H9 (cell line): ENCODE data around the gene CACNA2D3. TPM values are rescaled to one million over a fixed set of nuclear protein-coding genes. Genes with fewer than 3 reads are reported as not detected.

Experiments
- DNase-seq: peaks from one replicate; pipeline ENCODE4 v3.0.0-alpha.2; 2017
- H2AFZ ChIP-seq: one replicate; pipeline ENCODE4 v1.6.1; 2013; ENCODE audit warnings: mild to moderate bottlenecking, low read length, control low read depth, moderate library complexity
- H2AK5ac ChIP-seq: 2 replicates; pipeline ENCODE4 v1.6.1; 2013; ENCODE audit warnings: low read length, control low read depth, mixed read lengths; ENCODE audit not compliant: insufficient read length
- H2BK120ac ChIP-seq: one replicate; pipeline ENCODE4 v1.6.1; 2013; ENCODE audit warnings: low read depth, mild to moderate bottlenecking, low read length, control low read depth, inconsistent platforms; ENCODE audit not compliant: poor library complexity, severe bottlenecking
- H2BK12ac ChIP-seq: 2 replicates; pipeline ENCODE4 v1.6.1; 2013; ENCODE audit warnings: low read length, control low read depth, mixed read lengths, low read depth; ENCODE audit not compliant: insufficient read length
- H2BK15ac ChIP-seq: 2 replicates; pipeline ENCODE4 v1.6.1; 2013; ENCODE audit warnings: low read depth, low read length, control low read depth
- H2BK20ac ChIP-seq: one replicate; pipeline ENCODE4 v1.6.1; 2013; ENCODE audit warnings: low read depth, mild to moderate bottlenecking, low read length, control low read depth, inconsistent platforms; ENCODE audit not compliant: poor library complexity, severe bottlenecking
- H2BK5ac ChIP-seq: 2 replicates; pipeline ENCODE4 v1.6.1; 2013; ENCODE audit warnings: low read length, control low read depth, mixed read lengths; ENCODE audit not compliant: insufficient read length
- H3K14ac ChIP-seq: 2 replicates; pipeline ENCODE4 v1.6.1; 2013; ENCODE audit warnings: low read length, control low read depth; ENCODE audit not compliant: insufficient read depth
- H3K18ac ChIP-seq: 2 replicates; pipeline ENCODE4 v1.6.1; 2013; ENCODE audit warnings: low read depth, mild to moderate bottlenecking, mixed read lengths, low read length, control low read depth; ENCODE audit not compliant: insufficient read length
- H3K23ac ChIP-seq: 2 replicates; pipeline ENCODE4 v1.6.1; 2013; ENCODE audit warnings: low read length, control low read depth, mixed read lengths, low read depth; ENCODE audit not compliant: insufficient read length
- H3K23me2 ChIP-seq: 2 replicates; pipeline ENCODE4 v1.6.1; 2013; ENCODE audit warnings: low read depth, mild to moderate bottlenecking, mixed read lengths, low read length, control low read depth; ENCODE audit not compliant: insufficient read length, poor library complexity, severe bottlenecking
- H3K27ac ChIP-seq: 2 replicates; pipeline ENCODE4 v1.5.1; 2013; ENCODE audit warnings: low read length, control low read depth, mixed read lengths, low read depth; ENCODE audit not compliant: insufficient read length
- H3K27me3 ChIP-seq: 2 replicates; pipeline ENCODE4 v1.6.1; 2013; ENCODE audit warnings: low read length, control low read depth, inconsistent platforms; ENCODE audit not compliant: insufficient read depth
- H3K4ac ChIP-seq: 2 replicates; pipeline ENCODE4 v1.6.1; 2013; ENCODE audit warnings: low read depth, mild to moderate bottlenecking, control low read depth, inconsistent platforms, low read length, moderate library complexity
- H3K4me1 ChIP-seq: 2 replicates; pipeline ENCODE4 v1.6.1; 2013; ENCODE audit warnings: low read length, control low read depth, inconsistent platforms; ENCODE audit not compliant: insufficient read depth
- H3K4me2 ChIP-seq: 2 replicates; pipeline ENCODE4 v1.6.1; 2013; ENCODE audit warnings: low read length, control low read depth, mixed read lengths; ENCODE audit not compliant: insufficient read length, insufficient read depth
- H3K56ac ChIP-seq: 2 replicates; pipeline ENCODE4 v1.6.1; 2013; ENCODE audit warnings: low read depth, mild to moderate bottlenecking, mixed read lengths, low read length, control low read depth; ENCODE audit not compliant: insufficient read length
- H3K79me1 ChIP-seq: 2 replicates; pipeline ENCODE4 v1.6.1; 2013; ENCODE audit warnings: low read depth, mild to moderate bottlenecking, moderate library complexity, low read length, control low read depth, inconsistent platforms; ENCODE audit not compliant: insufficient read depth, poor library complexity, severe bottlenecking
- H3K79me2 ChIP-seq: 2 replicates; pipeline ENCODE4 v1.6.1; 2013; ENCODE audit warnings: low read length, control low read depth, inconsistent platforms; ENCODE audit not compliant: insufficient read depth
- H3K9ac ChIP-seq: 2 replicates; pipeline ENCODE4 v1.6.1; 2013; ENCODE audit warnings: low read length, control low read depth, mixed read lengths; ENCODE audit not compliant: insufficient read length; ENCODE audit errors: extremely low read depth
- H3K9me3 ChIP-seq: one replicate; pipeline ENCODE4 v1.6.1; 2013; ENCODE audit warnings: low read depth, low read length, inconsistent platforms; ENCODE audit not compliant: control insufficient read depth
- H3T11ph ChIP-seq: one replicate; pipeline ENCODE4 v1.6.1; 2013; ENCODE audit warnings: mild to moderate bottlenecking, low read length, control low read depth, inconsistent platforms
- H4K20me1 ChIP-seq: one replicate; pipeline ENCODE4 v1.6.1; 2013; ENCODE audit not compliant: control insufficient read depth, insufficient read length, insufficient read depth
- H4K5ac ChIP-seq: 2 replicates; pipeline ENCODE4 v1.6.1; 2013; ENCODE audit warnings: low read depth, mild to moderate bottlenecking, mixed read lengths, low read length, control low read depth; ENCODE audit not compliant: insufficient read length
- H4K8ac ChIP-seq: replicated peaks from 2 replicates; pipeline ENCODE4 v1.6.1; 2013; ENCODE audit warnings: low read length, control low read depth, mixed read lengths, low read depth; ENCODE audit not compliant: insufficient read length
- H4K91ac ChIP-seq: 2 replicates; pipeline ENCODE4 v1.6.1; 2013; ENCODE audit warnings: low read depth, mild to moderate bottlenecking, moderate library complexity, mixed read lengths, low read length, control low read depth; ENCODE audit not compliant: insufficient read length
- H3K27ac Mint-ChIP-seq, 3 experiments: 2 replicates in 2 of 3; 3 replicates in 1 of 3; pipeline ENCODE4 v1.8.0; 2020 to 2021; ENCODE audit warnings: mixed read lengths in 3 of 3, mild to moderate bottlenecking in 1 of 3, moderate library complexity in 1 of 3
- H3K27me3 Mint-ChIP-seq: 2 replicates; pipeline ENCODE4 v1.8.0; 2021; ENCODE audit warnings: low read depth, mild to moderate bottlenecking, moderate library complexity, mixed read lengths
- H3K36me3 Mint-ChIP-seq, 3 experiments: 2 replicates in 2 of 3; 3 replicates in 1 of 3; pipeline ENCODE4 v1.8.0; 2020 to 2021; ENCODE audit warnings: low read depth in 3 of 3, mixed read lengths in 3 of 3; ENCODE audit not compliant: insufficient read depth in 1 of 3
- H3K4me1 Mint-ChIP-seq, 2 experiments: 2 replicates each; pipeline ENCODE4 v1.8.0; 2020; ENCODE audit warnings: mixed read lengths in 2 of 2
- H3K4me3 Mint-ChIP-seq, 2 experiments: 2 replicates in 1 of 2; 3 replicates in 1 of 2; pipeline ENCODE4 v1.8.0; 2020 to 2021; ENCODE audit warnings: mild to moderate bottlenecking in 2 of 2, mixed read lengths in 2 of 2, moderate library complexity in 1 of 2
- H3K9me3 Mint-ChIP-seq, 2 experiments: 2 replicates in 1 of 2; 3 replicates in 1 of 2; pipeline ENCODE4 v1.8.0; 2020; ENCODE audit warnings: mild to moderate bottlenecking in 2 of 2, mixed read lengths in 2 of 2, moderate library complexity in 1 of 2
- WGBS: extraction: QIAGEN DNeasy Blood & Tissue Kit; methylation state at CpG from one replicate; pipeline ENCODE4 v1.1.7; 2013; ENCODE audit warnings: missing lambda C conversion rate, low lambda C conversion rate, mixed read lengths; ENCODE audit not compliant: insufficient read length; ENCODE audit errors: extremely low coverage; 5-methylcytosine and 5-hydroxymethylcytosine counted together
- total RNA-seq: library from RNA; stranded (reverse); gene quantifications from 2 replicates; pipeline ENCODE4 v1.2.1, GENCODE V29; 2021
- TF ChIP-seq, protein P1 (sequence below): fragments of 200-600 bp; sonication (generic); conservative IDR thresholded peaks from 3 replicates; pipeline ENCODE4 v1.8.0; 2021; ENCODE audit warnings: antibody characterized with exemption, mild to moderate bottlenecking

The CACNA2D3 gene
- total RNA-seq, 1 experiment from 2014 or later: 3.2 TPM

DNA sequence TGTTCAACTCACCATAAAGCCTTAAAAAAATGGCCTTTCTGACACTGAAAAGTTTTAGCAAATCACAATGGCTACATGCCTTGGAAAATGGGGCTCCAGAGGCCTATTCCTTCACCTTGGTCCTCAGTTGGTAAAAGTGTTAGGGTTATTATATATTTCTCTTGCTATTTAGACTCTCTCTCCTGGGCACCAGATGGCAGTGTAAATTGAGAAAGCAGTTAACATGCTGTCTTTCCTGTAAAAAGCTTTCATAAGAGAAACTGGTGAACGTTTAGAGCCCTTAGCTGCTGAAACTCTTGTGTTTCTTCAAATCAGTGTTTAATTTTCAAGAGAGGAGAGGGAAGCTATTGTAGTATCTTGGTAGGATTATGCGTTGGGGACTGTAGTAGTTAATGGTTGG is 715.6 kb downstream of the CACNA2D3 start:
- TF ChIP-seq, protein P1, sequence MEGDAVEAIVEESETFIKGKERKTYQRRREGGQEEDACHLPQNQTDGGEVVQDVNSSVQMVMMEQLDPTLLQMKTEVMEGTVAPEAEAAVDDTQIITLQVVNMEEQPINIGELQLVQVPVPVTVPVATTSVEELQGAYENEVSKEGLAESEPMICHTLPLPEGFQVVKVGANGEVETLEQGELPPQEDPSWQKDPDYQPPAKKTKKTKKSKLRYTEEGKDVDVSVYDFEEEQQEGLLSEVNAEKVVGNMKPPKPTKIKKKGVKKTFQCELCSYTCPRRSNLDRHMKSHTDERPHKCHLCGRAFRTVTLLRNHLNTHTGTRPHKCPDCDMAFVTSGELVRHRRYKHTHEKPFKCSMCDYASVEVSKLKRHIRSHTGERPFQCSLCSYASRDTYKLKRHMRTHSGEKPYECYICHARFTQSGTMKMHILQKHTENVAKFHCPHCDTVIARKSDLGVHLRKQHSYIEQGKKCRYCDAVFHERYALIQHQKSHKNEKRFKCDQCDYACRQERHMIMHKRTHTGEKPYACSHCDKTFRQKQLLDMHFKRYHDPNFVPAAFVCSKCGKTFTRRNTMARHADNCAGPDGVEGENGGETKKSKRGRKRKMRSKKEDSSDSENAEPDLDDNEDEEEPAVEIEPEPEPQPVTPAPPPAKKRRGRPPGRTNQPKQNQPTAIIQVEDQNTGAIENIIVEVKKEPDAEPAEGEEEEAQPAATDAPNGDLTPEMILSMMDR: 0 out of 3 replicates have a peak, but pooled peaks have one; percentile 29
- H3K9ac ChIP-seq: no peak overlapping the region
- peaks cover 0 to 4% (median 0%) of the 10 kb centered on the region in 3 experiments; a peak in 2 of 7 replicates for H3K36me3 Mint-ChIP-seq
- H3K56ac ChIP-seq: no peak overlapping the region
- H2BK120ac ChIP-seq: no peak overlapping the region
- no peaks in the 10 kb centered on the region for H3K79me2 ChIP-seq
- no peak overlapping the region for H4K8ac ChIP-seq
- H3K4me1 Mint-ChIP-seq: peaks cover under 1 to 3% of the 10 kb centered on the region in 2 experiments; a peak in 2 of 4 replicates
- H3K27ac Mint-ChIP-seq: no peak overlapping the region
- H3K27me3 Mint-ChIP-seq: no peaks in the 10 kb centered on the region
- no peak overlapping the region for H3K4me2 ChIP-seq
- H2BK5ac ChIP-seq: no peak overlapping the region
- H3K23me2 ChIP-seq: no peaks in the 10 kb centered on the region
- no peaks in the 10 kb centered on the region for H3K79me1 ChIP-seq
- H3K27ac ChIP-seq: no peak overlapping the region
- H3K18ac ChIP-seq: no peak overlapping the region
- no peak overlapping the region for H4K5ac ChIP-seq
- no peak overlapping the region for H4K91ac ChIP-seq
- H3K27me3 ChIP-seq: no peaks in the 10 kb centered on the region
- no peaks in the 10 kb centered on the region for H3K9me3 Mint-ChIP-seq
- H3K4me3 Mint-ChIP-seq: no peak overlapping the region
- no peak for DNase-seq
- H2BK15ac ChIP-seq: no peak overlapping the region
- H2BK20ac ChIP-seq: no peak overlapping the region
- H3K4ac ChIP-seq: no peak overlapping the region
- H3K9me3 ChIP-seq: no peaks in the 10 kb centered on the region
- H3T11ph ChIP-seq: no peak overlapping the region
- no peak overlapping the region for H2BK12ac ChIP-seq
- H2AFZ ChIP-seq: no peak overlapping the region
- H3K14ac ChIP-seq: no peak overlapping the region
- H3K4me1 ChIP-seq: no peaks in the 10 kb centered on the region
- H4K20me1 ChIP-seq: no peaks in the 10 kb centered on the region
- WGBS: no CpG with 5 or more reads among the region's 2 CpGs
- no peak overlapping the region for H2AK5ac ChIP-seq
- H3K23ac ChIP-seq: no peak overlapping the region
